Activated CD4-positive, alpha-beta memory T cell treated with anti-CD3 and anti-CD28 coated beads, Interleukin-2, amount 10 ng/mL, durations not matched to agents 7 days and 5 days (primary cell): ENCODE measurements around the gene MRNIP. TPM values are rescaled to one million over a fixed set of nuclear protein-coding genes. Genes with fewer than 3 reads are reported as not detected.
"Not testable (repeated sequence)": the region's sequence is repeated elsewhere in the genome, so short reads cannot be mapped to it uniquely, and the experiment has no call there.

ENCODE experiments used
- CTCF ChIA-PET: fragments of 350-600 bp; sonication (Branson Sonifier 250); formaldehyde crosslinking; loops from one replicate; lab custom pipeline; 2021; ENCODE audit warnings: antibody characterized with exemption, inconsistent platforms; lab: Charles Lee
- POLR2A ChIA-PET: fragments of 350-600 bp; sonication (Branson Sonifier 250); formaldehyde crosslinking; loops from one replicate; lab custom pipeline; 2021; ENCODE audit warnings: antibody characterized with exemption; lab: Charles Lee
- DNase-seq: peaks from one replicate; pipeline ENCODE4 v3.0.0-alpha.2; 2020
- H3K27ac Mint-ChIP-seq: one replicate; pipeline ENCODE4 v1.8.0; 2021; ENCODE audit warnings: mild to moderate bottlenecking, mixed read lengths
- H3K27me3 Mint-ChIP-seq: one replicate; pipeline ENCODE4 v1.8.0; 2021; ENCODE audit warnings: mixed read lengths
- H3K36me3 Mint-ChIP-seq: one replicate; pipeline ENCODE4 v1.8.0; 2021; ENCODE audit warnings: low read depth, mixed read lengths
- H3K4me1 Mint-ChIP-seq: one replicate; pipeline ENCODE4 v1.8.0; 2021; ENCODE audit warnings: mixed read lengths
- H3K4me3 Mint-ChIP-seq: one replicate; pipeline ENCODE4 v1.8.0; 2021; ENCODE audit warnings: mild to moderate bottlenecking, mixed read lengths
- H3K9me3 Mint-ChIP-seq: one replicate; pipeline ENCODE4 v1.8.0; 2021; ENCODE audit warnings: mixed read lengths
- total RNA-seq, 2 experiments: library from RNA; stranded (reverse); gene quantifications; one replicate each; pipeline ENCODE4 v1.2.3, GENCODE V29; 2021

Gene MRNIP
- total RNA-seq, 2 experiments from 2014 or later: 17.0 to 19.5 TPM

GRCh38 chr5:179873588-179874110 is 15.0 kb upstream of the MRNIP start:
- no peaks in the 10 kb centered on the region for H3K4me1 Mint-ChIP-seq
- H3K4me3 Mint-ChIP-seq: no peak overlapping the region
- DNase-seq: no peak
- no peak overlapping the region for H3K27ac Mint-ChIP-seq
- CTCF ChIA-PET: no interaction called here
- POLR2A ChIA-PET: interaction anchor here (0.9 kb wide), 1 partner anchor 10 kb away, joined by 3 read pairs; no protein-coding TSS in a partner anchor
- H3K36me3 Mint-ChIP-seq: peaks cover 14% of the 10 kb centered on the region
- H3K27me3 Mint-ChIP-seq: no peaks in the 10 kb centered on the region
- H3K9me3 Mint-ChIP-seq: no peaks in the 10 kb centered on the region

DNA sequence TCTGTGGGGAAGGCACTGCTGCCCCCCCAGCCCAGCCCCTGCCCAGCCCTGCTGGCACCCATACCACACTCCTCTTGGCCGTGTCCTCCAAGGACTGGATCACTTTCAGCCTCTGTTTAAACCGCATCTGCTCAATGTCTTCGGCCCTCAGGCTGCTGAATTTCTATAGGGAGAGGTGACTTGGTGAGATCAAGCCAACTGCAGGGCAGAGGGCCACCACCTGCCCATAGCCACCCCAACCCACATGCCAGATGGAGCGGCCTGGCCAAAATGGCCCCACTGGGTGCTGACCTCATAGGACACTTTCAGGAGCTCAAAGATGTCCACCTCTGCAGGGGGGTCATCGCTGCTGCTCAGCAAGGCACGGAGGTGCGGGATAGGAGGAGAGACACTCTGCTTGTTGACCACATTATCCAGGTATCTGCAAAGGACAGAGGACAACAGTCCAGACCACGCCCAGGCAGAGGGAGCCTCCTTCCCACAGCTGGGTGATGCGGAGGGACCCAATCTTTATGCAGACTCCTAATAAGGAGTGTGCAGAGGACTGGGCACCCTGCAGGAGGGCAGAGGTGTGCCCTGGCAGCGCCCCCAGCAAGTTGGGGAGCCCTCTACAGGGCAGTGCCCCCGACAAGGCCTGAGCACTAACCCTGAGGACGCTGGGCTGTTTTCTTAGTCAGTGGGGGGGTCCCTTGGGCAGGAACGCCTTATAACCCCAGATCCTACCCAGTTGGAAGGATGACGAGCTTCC is 14.4 kb upstream of the MRNIP start:
- no peak overlapping the region for H3K4me3 Mint-ChIP-seq
- POLR2A ChIA-PET: no interaction called here

GRCh38 chr5:179872055-179872827 is 13.6 kb upstream of the MRNIP start:
- no peak for DNase-seq
- POLR2A ChIA-PET: no interaction called here
- Mint-ChIP-seq H3K27me3 (no peaks in the 10 kb centered on the region), H3K9me3 (no peaks in the 10 kb centered on the region), H3K4me3 (no peak overlapping the region), H3K27ac (no peak overlapping the region), H3K4me1 (no peaks in the 10 kb centered on the region), H3K36me3 (peaks cover 12% of the 10 kb centered on the region)
- CTCF ChIA-PET: no interaction called here

More for the DNA sequence above, 14.4 kb upstream of the MRNIP start:
- Mint-ChIP-seq H3K27me3 (no peaks in the 10 kb centered on the region), H3K36me3 (peaks cover 14% of the 10 kb centered on the region), H3K27ac (no peak overlapping the region), H3K9me3 (no peaks in the 10 kb centered on the region), H3K4me1 (no peaks in the 10 kb centered on the region)
- DNase-seq: no peak
- CTCF ChIA-PET: no interaction called here

GRCh38 chr5:179871533-179871932 is 12.9 kb upstream of the MRNIP start:
- H3K9me3 Mint-ChIP-seq, H3K4me3 Mint-ChIP-seq, CTCF ChIA-PET, POLR2A ChIA-PET, H3K27me3 Mint-ChIP-seq, DNase-seq, H3K4me1 Mint-ChIP-seq, H3K27ac Mint-ChIP-seq: not testable (repeated sequence)
- peaks cover 12% of the 10 kb centered on the region for H3K36me3 Mint-ChIP-seq

GRCh38 chr5:179870952-179871351 is 12.3 kb upstream of the MRNIP start:
- Mint-ChIP-seq H3K9me3 (no peaks in the 10 kb centered on the region), H3K27ac (no peak overlapping the region), H3K27me3 (no peaks in the 10 kb centered on the region), H3K36me3 (peaks cover 9% of the 10 kb centered on the region), H3K4me1 (no peaks in the 10 kb centered on the region), H3K4me3 (no peak overlapping the region)
- ChIA-PET CTCF (no interaction called here), POLR2A (no interaction called here)
- DNase-seq: no peak

- Mint-ChIP-seq H3K27ac (no peak overlapping the region), H3K27me3 (no peaks in the 10 kb centered on the region), H3K36me3 (peaks cover 9% of the 10 kb centered on the region), H3K9me3 (no peaks in the 10 kb centered on the region), H3K4me3 (no peak overlapping the region), H3K4me1 (no peaks in the 10 kb centered on the region)
- ChIA-PET CTCF (no interaction called here), POLR2A (no interaction called here)
- DNase-seq: no peak
Measured at GRCh38 chr5:179870403-179870903, 11.8 kb upstream of the MRNIP start.

DNA sequence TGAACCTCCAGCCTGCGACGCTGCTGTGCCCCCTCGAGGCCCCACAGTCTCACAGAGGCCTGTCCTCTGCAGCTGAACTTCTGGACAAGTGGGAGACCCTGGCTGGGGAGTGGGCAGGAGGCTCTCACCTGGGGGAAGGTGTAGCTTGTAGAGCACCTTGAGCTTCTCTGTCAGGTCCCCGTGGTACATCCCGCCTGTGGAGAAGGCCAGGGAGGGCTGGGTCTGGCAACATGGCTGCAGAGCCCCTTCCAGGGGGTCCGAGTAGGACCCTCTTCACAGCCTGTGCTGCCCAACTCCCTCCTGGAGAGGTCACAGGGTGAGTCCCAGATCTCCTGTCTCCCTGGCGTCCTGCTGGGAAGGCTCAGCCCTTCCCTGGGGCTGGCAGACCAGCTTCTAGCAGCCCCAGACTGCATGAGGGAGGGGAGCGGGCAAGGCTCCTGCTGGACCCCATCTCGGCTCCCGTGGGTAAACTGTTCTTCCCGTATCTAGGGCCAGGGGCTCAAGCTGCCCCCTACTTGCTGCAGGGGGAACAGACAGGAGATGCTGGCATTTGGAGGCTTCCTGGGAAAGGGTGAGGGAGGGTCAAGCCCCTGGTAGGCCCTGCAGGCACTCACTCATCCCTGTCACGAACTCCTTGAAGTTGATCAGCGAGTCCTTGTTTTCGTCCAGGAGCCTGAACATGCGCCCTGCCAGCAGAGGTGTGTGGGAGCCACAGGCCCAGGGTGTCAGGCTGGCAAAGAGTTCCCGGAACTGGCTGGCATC is 11.2 kb upstream of the MRNIP start:
- H3K9me3 Mint-ChIP-seq: no peaks in the 10 kb centered on the region
- no peaks in the 10 kb centered on the region for H3K4me1 Mint-ChIP-seq
- no peak overlapping the region for H3K27ac Mint-ChIP-seq
- H3K36me3 Mint-ChIP-seq: peaks cover 14% of the 10 kb centered on the region
- no peak for DNase-seq
- CTCF ChIA-PET: no interaction called here
- H3K4me3 Mint-ChIP-seq: no peak overlapping the region
- POLR2A ChIA-PET: no interaction called here
- no peaks in the 10 kb centered on the region for H3K27me3 Mint-ChIP-seq

DNA sequence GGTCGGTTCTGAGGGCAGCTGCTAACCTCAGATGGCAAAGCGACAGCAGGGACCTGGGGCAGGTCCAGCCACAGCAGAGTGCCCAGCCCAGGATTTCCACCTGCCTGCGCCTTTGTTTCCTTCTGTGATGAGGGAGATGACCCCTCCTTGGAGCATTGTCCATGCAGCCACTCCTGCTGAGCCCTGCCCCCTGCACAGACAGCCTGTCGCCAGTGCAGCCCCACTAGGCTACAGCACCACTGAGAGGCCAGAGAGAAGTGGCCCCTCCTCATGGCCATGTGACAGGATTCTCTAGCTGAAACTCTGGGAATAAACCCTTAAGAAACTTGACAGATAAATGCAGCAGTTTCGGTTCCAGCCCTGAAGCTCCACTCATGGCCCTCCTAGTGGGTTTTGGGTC is 10.5 kb upstream of the MRNIP start:
- no peaks in the 10 kb centered on the region for H3K9me3 Mint-ChIP-seq
- no peak for DNase-seq
- H3K36me3 Mint-ChIP-seq: peaks cover 15% of the 10 kb centered on the region
- H3K27ac Mint-ChIP-seq: no peak overlapping the region
- ChIA-PET CTCF (interaction anchor here (1.0 kb wide), 2 partner anchors 9 to 14 kb away, joined by 3 read pairs; no protein-coding TSS in a partner anchor), POLR2A (interaction anchor here (1.3 kb wide), 1 partner anchor 9 kb away, joined by 3 read pairs; no protein-coding TSS in a partner anchor)
- H3K27me3 Mint-ChIP-seq: no peaks in the 10 kb centered on the region
- no peak overlapping the region for H3K4me3 Mint-ChIP-seq
- no peaks in the 10 kb centered on the region for H3K4me1 Mint-ChIP-seq

DNA sequence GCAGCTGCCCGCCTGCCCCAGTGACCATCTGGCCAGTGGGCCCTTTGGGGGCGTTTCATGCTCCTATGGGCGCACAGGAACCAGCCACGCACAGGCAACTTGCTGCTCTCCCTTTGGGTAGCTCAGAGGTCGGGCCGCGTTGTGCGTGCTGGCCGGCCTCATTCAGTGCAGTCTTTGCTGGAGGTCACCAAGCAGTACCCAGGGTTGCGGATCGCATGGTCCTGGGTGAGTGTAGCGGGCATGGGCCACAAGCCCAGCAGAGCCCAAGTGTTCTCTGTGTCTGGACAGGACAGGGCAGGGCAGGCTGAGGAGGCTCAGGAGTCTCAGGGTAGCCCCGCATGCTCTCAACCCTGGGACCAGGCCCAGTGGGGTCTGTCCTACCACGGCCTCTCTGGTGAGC is 9.9 kb upstream of the MRNIP start:
- Mint-ChIP-seq H3K27me3 (no peaks in the 10 kb centered on the region), H3K4me3 (no peak overlapping the region), H3K36me3 (peaks cover 19% of the 10 kb centered on the region), H3K9me3 (no peaks in the 10 kb centered on the region), H3K4me1 (no peaks in the 10 kb centered on the region), H3K27ac (no peak overlapping the region)
- POLR2A ChIA-PET: interaction anchor here (1.3 kb wide), 1 partner anchor 9 kb away, joined by 3 read pairs; no protein-coding TSS in a partner anchor
- CTCF ChIA-PET: interaction anchor here (1.0 kb wide), 2 partner anchors 10 to 13 kb away, joined by 3 read pairs; no protein-coding TSS in a partner anchor
- DNase-seq: no peak

- POLR2A ChIA-PET: no interaction called here
- Mint-ChIP-seq H3K9me3 (no peaks in the 10 kb centered on the region), H3K27ac (no peak overlapping the region), H3K4me1 (no peaks in the 10 kb centered on the region), H3K4me3 (no peak overlapping the region), H3K27me3 (no peaks in the 10 kb centered on the region), H3K36me3 (peaks cover 25% of the 10 kb centered on the region)
- DNase-seq: no peak
- CTCF ChIA-PET: interaction anchor here (0.7 to 1.6 kb wide), 2 partner anchors 105 to 108 kb away, joined by 3 read pairs; no protein-coding TSS in a partner anchor
Measured at GRCh38 chr5:179867476-179867875, 8.9 kb upstream of the MRNIP start.

GRCh38 chr5:179867079-179867465 is 8.5 kb upstream of the MRNIP start:
- ChIA-PET CTCF (interaction anchor here (1.2 to 1.6 kb wide), 3 partner anchors 15 to 108 kb away, joined by 3 read pairs; no protein-coding TSS in a partner anchor), POLR2A (no interaction called here)
- H3K9me3 Mint-ChIP-seq: no peaks in the 10 kb centered on the region
- no peaks in the 10 kb centered on the region for H3K27me3 Mint-ChIP-seq
- no peak overlapping the region for H3K27ac Mint-ChIP-seq
- H3K4me3 Mint-ChIP-seq: no peak overlapping the region
- peaks cover 27% of the 10 kb centered on the region for H3K36me3 Mint-ChIP-seq
- no peak for DNase-seq
- H3K4me1 Mint-ChIP-seq: no peaks in the 10 kb centered on the region

- ChIA-PET POLR2A (no interaction called here), CTCF (interaction anchor here (1.2 to 1.6 kb wide), 3 partner anchors 15 to 109 kb away, joined by 3 read pairs; no protein-coding TSS in a partner anchor)
- DNase-seq: no peak
- H3K36me3 Mint-ChIP-seq: peaks cover 27% of the 10 kb centered on the region
- no peak overlapping the region for H3K4me3 Mint-ChIP-seq
- H3K4me1 Mint-ChIP-seq: no peaks in the 10 kb centered on the region
- H3K27ac Mint-ChIP-seq: no peak overlapping the region
- H3K9me3 Mint-ChIP-seq: no peaks in the 10 kb centered on the region
- no peaks in the 10 kb centered on the region for H3K27me3 Mint-ChIP-seq
Measured at GRCh38 chr5:179866241-179867078, 7.8 kb upstream of the MRNIP start.
